ENCODE measurements around the gene RAB24.
"Not testable (repeated sequence)": the region's sequence is repeated elsewhere in the genome, so short reads cannot be mapped to it uniquely, and the experiment has no call there.

RAB24 gene

GRCh38 chr5:177310332-177310731, 6.8 kb upstream of the RAB24 start:
- no peak for DNase-seq

- peak; percentile 59 for DNase-seq
Measured at GRCh38 chr5:177309351-177310191, 6.1 kb upstream of the RAB24 start.

- no peak for DNase-seq
Measured at GRCh38 chr5:177308740-177309139, 5.2 kb upstream of the RAB24 start.

DNA sequence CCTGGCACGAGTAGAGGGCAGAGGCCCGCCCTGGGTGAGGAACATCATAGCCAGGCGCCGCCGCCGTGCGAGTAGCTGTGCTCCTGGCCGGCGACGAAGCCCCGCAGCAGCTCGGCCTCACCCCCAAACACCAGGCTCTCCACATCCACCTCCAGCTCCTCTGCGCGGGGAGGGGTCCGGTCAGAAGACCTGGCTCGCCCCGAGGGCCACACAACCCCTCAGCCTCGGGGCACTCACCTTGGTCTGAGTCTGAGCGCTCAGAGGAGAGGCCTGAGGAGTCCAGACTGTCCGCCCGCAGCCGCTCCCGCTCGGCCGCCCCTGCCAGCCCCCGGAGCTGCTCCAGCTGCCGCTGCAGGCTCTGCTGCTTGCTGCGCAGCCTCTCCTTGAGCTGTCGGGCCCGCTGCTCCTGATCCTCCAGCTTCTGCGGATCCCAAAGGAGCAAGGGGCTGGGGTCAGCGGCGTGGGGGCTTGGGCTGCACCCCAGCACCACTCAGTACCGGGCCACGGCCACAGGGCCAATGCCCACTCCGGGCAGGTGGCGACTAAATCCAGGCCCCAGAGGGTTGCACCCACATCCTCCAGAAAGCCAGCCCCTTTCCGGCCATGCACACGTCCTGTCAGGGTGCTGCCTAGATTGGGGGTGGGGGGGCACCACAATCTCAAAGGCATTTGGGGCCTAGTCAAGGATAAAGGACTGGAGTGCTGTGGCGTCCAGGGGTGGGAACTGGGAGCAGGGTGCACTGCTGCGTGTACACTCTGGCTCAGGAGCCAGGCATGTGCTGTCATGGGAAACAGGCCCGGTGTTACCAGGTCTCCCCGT, 4.2 kb upstream of the RAB24 start:
- DNase-seq, result no peak

- DNase-seq, result no peak
Measured at GRCh38 chr5:177306674-177307543, 3.4 kb upstream of the RAB24 start.

- not testable (repeated sequence) for DNase-seq
Measured at GRCh38 chr5:177306103-177306640, 2.7 kb upstream of the RAB24 start.

GRCh38 chr5:177304392-177305119, 1.0 kb upstream of the RAB24 start:
- no peak for DNase-seq

GRCh38 chr5:177303925-177304391, 439 bp upstream of the RAB24 start:
- DNase-seq, result no peak

DNA sequence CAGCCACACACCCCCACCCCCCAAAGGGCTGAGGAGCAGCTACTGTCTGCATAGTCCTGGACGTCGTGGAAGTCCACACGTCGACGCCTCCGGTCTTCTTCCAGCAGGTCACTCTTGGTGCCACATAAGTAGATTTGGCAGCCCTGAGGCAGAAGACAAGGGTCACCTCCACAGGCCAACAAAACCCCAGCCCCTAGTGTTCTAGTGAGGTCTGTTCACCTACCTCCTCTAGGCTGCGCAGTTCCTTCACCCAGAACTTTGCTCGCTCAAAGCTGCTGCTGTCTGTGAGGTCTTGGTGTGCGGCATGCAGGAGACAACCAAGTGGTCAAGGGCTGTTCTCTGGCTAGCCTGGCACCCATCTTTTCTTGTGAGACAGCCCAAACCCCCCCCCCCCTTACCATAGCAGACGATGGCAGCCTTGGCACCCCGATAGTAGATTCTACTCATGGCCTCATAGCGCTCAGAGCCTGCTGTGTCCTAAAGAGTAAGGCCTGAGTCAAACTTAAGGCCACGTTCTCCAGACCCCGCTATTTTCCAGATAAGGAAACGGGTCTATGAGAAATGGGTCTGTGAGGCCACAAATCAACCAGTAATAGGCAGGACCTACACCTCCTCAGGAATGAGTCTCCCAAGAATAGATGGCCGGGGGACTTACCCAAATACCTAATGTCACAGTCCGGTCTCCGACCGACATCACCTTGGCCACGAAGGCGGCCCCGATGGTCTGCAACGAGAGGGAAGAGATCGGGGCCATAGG, 987 bp downstream of the RAB24 start:
- no peak for DNase-seq

- no peak for DNase-seq
Measured at GRCh38 chr5:177301503-177302165, 1.9 kb downstream of the RAB24 start.

DNA sequence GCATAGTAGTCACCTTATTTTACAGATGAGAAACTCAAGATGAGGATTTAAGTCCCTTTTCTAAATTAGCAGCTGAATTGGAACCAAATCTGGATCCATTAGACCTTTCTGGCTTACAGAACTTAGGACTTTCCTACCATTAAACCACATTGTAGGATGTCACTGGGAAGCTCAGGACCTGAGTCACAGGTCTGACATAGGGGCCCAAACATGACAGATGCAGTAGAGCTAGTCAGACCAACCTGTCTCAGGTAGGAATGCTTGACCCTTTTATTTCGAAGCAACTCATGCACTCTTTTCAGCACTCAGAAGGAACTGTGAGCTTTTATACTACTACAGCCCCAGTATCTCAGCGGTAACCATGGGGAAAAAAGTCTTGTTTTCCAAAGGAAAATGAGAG, 2.6 kb downstream of the RAB24 start:
- DNase-seq, result no peak

DNA sequence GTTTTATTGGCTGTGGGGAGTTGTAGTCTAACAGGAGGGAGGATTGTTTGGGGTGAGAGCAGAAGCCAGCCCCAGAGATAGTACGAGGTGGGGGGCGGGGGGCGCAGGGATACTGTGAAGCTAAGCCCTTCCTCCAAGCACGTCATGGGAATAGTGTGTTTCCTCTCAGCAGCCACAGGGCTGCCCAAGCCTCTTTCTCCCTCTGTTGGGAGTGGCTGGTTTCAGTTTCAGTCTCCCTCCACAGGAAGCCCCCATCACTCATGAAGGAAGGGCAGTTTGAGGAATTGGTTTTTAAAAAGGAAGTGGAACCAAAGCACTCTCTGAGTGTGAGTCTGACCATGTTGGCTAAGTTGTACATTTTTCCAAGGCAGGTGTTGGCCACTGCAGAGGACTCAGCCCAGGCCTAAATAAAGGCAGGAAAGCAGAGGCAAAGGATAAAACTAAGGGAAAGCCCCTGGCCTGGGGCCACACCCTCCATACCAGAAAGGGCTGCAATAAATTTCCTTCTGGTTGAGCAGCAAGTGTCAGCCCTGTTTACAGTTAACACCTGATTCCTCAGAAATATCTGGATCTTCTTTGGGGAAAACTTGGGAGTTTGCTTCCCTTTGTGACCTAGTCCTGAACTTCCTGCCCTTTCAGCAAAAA, 3.2 kb downstream of the RAB24 start:
- peak; percentile 44 for DNase-seq

DNA sequence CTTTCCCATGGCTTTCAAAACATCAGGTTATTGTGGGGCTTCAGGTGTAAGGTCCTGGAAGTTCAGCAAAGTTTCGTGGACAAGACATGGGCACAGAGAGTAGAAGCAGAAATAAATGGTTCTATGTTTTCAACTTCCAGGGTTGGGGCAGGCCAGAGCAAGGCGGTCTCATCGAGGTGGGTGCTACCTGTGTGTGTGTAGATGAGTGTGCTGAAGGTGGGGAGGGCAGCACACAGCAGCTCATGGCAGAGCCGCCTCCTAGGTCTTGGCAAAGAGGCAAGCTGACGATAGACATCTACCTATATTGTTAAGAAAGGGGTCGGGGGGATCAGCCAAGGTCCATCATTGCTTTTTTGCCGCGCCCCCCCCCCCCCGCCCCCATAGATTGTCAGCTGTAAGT, 3.8 kb downstream of the RAB24 start:
- no peak for DNase-seq

- no peak for DNase-seq
Measured at GRCh38 chr5:177297922-177298321, 5.6 kb downstream of the RAB24 start.

DNA sequence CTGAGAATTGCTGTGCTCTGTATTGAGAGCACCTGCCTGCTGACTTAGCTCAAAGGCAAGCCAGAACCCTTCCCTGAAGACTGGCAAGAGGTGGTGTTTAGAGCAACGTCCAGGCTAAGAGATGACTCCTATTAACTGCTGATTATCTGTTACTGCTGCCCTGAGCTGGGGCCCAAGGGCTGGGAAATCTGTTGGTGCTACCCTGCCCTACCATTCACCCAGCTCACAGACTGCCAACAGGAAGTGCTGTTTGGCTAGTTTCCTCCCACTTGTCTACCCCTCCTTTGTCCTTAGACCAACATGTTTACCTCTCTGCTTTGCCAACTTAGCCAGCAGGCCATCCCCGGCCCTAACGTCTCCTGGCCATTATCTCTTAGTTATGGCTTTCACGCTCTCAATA, 6.9 kb downstream of the RAB24 start:
- no peak for DNase-seq

DNA sequence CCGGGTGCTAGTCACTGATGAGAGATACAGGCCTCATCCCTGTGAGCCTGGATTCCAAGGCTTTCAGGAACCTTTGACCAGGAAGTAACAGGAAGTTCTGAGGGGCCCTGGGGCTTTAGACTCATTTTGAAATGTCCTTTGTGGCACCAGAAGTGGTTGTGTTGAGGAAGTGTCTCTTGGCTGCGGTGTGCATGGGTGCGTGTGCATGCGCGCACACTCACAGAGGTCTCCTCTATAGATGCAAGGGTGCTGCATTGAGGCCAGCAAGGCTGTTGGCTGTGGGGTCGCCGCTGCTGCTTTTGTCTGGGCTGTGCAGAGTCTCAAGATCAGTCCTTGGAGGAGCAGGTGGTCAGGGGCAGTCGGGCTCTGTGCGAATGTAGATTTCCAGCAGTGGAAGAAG, 7.6 kb downstream of the RAB24 start:
- DNase-seq, result no peak

DNA sequence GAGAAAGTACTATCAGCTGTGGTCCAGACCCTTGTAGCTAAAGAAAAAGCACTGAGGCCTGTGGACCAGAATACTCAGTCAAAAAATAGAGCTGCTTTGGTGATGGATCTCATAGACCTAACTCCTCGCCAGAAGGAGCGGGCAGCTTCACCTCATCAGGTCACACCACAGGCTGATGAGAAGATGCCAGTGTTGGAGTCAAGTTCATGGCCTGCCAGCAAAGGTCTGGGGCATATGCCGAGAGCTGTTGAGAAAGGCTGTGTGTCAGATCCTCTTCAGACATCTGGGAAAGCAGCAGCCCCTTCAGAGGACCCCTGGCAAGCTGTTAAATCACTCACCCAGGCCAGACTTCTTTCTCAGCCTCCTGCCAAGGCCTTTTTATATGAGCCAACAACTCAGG, 8.9 kb downstream of the RAB24 start:
- DNase-seq, result no peak

DNA sequence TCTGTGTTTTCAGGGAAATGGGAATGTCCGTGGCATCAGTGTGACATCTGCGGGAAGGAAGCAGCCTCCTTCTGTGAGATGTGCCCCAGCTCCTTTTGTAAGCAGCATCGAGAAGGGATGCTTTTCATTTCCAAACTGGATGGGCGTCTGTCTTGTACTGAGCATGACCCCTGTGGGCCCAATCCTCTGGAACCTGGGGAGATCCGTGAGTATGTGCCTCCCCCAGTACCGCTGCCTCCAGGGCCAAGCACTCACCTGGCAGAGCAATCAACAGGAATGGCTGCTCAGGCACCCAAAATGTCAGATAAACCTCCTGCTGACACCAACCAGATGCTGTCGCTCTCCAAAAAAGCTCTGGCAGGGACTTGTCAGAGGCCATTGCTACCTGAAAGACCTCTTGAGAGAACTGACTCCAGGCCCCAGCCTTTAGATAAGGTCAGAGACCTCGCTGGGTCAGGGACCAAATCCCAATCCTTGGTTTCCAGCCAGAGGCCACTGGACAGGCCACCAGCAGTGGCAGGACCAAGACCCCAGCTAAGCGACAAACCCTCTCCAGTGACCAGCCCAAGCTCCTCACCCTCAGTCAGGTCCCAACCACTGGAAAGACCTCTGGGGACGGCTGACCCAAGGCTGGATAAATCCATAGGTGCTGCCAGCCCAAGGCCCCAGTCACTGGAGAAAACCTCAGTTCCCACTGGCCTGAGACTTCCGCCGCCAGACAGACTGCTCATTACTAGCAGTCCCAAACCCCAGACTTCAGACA, 9.5 kb downstream of the RAB24 start:
- no peak for DNase-seq

DNA sequence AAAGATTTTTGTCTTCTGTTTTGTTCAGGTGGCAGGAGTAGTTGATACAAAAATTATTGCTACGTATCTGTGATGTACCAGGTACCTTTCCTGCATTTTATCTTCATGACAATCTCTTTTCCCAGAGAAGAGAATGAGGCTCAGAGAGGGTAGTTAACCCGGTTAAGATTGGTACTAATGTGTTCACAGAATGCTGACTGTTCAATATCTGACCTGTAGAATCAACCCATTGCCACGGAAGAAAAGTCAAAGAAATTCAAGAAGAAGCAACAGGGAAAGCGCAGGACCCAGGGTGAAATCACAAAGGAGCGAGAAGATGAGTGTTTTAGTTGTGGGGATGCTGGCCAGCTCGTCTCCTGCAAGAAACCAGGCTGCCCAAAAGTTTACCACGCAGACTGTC, 11.8 kb downstream of the RAB24 start:
- DNase-seq, result no peak

Measured in activated T-cell treated with anti-CD3 and anti-CD28 coated beads for 4 hours (primary cell).